Activated CD4-positive, alpha-beta T cell treated with anti-CD3 and anti-CD28 coated beads, Interleukin-2, amount 10 ng/mL, durations not matched to agents 24 days and 14 days (primary cell): ENCODE results near the gene ASPSCR1. TPM values are rescaled to one million over a fixed set of nuclear protein-coding genes. Genes with fewer than 3 reads are reported as not detected.

Experiments used
- DNase-seq: peaks from one replicate; pipeline ENCODE4 v3.0.0; 2022
- H3K27ac Mint-ChIP-seq: one replicate; pipeline ENCODE4 v1.8.0; 2022; ENCODE audit warnings: mild to moderate bottlenecking, mixed read lengths
- H3K27me3 Mint-ChIP-seq: one replicate; pipeline ENCODE4 v1.8.0; 2022; ENCODE audit warnings: mixed read lengths
- H3K36me3 Mint-ChIP-seq: one replicate; pipeline ENCODE4 v1.8.0; 2022; ENCODE audit warnings: low read depth, mild to moderate bottlenecking, mixed read lengths
- H3K4me1 Mint-ChIP-seq: one replicate; pipeline ENCODE4 v1.8.0; 2021; ENCODE audit warnings: mixed read lengths
- H3K4me3 Mint-ChIP-seq: one replicate; pipeline ENCODE4 v1.8.0; 2022; ENCODE audit warnings: mild to moderate bottlenecking, moderate library complexity, mixed read lengths
- H3K9me3 Mint-ChIP-seq: one replicate; pipeline ENCODE4 v1.8.0; 2021; ENCODE audit warnings: mixed read lengths
- intact Hi-C: fragments of 100-400 bp; cut with micrococcal nuclease; formaldehyde crosslinking; loops from one replicate; pipeline ENCODE4 v1.15.1; 2023
- total RNA-seq: library from RNA; stranded (reverse); gene quantifications from 2 replicates; pipeline ENCODE4 v1.2.3, GENCODE V29; 2022

The ASPSCR1 gene
- total RNA-seq, 1 donor from 2014 or later, result 35.1 TPM

- Mint-ChIP-seq H3K27me3 (no peaks in the 10 kb centered on the region), H3K4me3 (no peak overlapping the region), H3K27ac (no peak overlapping the region), H3K9me3 (no peaks in the 10 kb centered on the region), H3K4me1 (no peaks in the 10 kb centered on the region), H3K36me3 (no peaks in the 10 kb centered on the region)
- DNase-seq, result no peak
- intact Hi-C loops, result no loop called here
These were observed 33.4 kb downstream of the ASPSCR1 start for GRCh38 chr17:82010575-82011525.

DNA sequence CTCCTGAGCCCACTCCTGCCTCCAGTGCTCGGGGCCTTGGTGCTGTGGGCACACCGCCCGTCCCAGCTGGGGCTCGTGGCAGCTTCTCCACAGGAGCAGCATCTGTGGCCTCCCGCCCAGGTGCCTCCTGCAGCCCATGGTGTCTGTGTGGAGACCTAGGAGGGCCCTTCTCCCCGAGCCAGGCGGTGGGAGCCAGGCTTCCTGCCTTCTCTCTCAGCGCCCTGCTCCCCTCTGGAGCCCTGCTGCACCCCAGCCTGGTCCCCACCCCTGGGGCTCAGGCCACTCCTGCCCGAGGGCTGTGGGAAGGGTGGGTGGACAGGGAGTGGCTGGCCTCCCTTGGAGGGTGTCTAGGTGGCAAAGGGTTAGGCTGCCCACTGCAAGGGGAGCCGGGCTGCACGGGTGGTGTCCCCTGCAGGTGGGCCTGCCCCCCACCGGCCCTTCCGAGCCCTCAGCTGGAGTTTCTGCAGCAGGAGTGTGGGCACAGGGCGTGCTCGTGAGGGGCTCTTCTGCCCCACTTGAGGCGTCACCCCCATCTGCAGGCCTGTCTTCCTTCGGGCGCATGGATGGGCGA, 34.3 kb downstream of the ASPSCR1 start:
- no peaks in the 10 kb centered on the region for H3K4me1 Mint-ChIP-seq
- H3K4me3 Mint-ChIP-seq, result no peak overlapping the region
- intact Hi-C loops, result no loop called here
- H3K36me3 Mint-ChIP-seq, result no peaks in the 10 kb centered on the region
- no peak overlapping the region for H3K27ac Mint-ChIP-seq
- no peaks in the 10 kb centered on the region for H3K27me3 Mint-ChIP-seq
- no peaks in the 10 kb centered on the region for H3K9me3 Mint-ChIP-seq
- DNase-seq, result no peak

- intact Hi-C loops, result no loop called here
- Mint-ChIP-seq H3K4me1 (no peaks in the 10 kb centered on the region), H3K9me3 (no peaks in the 10 kb centered on the region), H3K27me3 (no peaks in the 10 kb centered on the region), H3K36me3 (no peaks in the 10 kb centered on the region), H3K4me3 (no peak overlapping the region), H3K27ac (no peak overlapping the region)
- no peak for DNase-seq
These were observed 34.8 kb downstream of the ASPSCR1 start for GRCh38 chr17:82012261-82012639.

DNA sequence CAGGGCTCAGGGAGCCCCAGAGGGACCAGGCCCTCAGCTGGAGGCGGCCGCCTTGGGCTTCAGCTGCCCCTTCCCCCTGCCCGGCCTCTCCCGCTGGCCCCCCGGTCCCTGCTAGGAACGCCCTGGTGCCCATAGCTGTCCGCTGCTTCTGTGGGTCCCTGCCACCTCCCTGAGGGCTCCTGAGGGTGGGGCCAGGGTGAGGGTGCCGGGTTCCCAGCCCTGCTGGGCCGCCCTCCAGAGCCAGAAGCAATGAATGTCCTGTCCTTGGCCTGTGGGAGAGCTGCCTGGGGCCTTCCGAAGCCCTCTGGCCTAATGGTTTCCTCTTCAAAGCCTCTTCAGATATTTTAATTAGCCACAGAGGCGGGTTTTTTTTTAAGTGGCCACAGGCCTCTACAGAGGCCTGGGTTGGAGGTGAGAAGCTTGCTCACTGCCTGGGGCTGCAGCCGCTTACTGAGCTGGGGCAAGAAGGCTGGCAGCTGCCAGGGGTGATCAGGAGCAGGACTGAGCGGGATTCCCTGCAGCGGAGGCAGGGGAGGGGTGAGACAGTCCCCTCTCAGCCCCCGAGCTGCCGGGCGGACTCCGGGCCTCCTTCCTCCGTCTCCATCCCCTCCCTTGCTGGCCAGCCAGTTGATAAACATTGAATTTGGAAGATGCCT, 35.3 kb downstream of the ASPSCR1 start:
- Mint-ChIP-seq H3K9me3 (no peaks in the 10 kb centered on the region), H3K4me1 (no peaks in the 10 kb centered on the region), H3K27me3 (no peaks in the 10 kb centered on the region), H3K27ac (no peak overlapping the region), H3K4me3 (no peak overlapping the region), H3K36me3 (no peaks in the 10 kb centered on the region)
- intact Hi-C loops, result no loop called here
- no peak for DNase-seq

DNA sequence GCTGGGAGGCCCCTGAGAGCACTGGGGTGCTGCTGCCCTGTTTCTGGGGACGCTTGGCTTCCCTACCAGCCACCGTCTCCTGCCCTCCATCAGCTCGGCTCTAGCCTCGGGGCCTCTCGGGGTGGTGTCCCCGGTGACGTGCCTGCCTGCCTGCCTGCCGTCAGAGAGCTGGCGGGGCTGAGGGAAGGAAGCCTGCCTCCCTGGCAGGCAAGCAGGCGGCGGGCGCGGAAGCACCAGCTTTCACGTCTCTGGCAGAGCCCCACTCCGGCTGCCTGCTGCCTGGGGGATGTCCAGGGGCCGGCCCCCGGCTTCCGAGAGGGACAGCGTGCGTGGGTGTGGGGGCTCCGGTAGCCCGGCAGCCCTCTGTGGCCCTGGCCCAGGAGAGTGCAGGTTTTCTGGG, 35.9 kb downstream of the ASPSCR1 start:
- no peak overlapping the region for H3K27ac Mint-ChIP-seq
- H3K4me3 Mint-ChIP-seq, result no peak overlapping the region
- intact Hi-C loops, result no loop called here
- peaks cover under 1% of the 10 kb centered on the region for H3K36me3 Mint-ChIP-seq
- H3K27me3 Mint-ChIP-seq, result no peaks in the 10 kb centered on the region
- no peaks in the 10 kb centered on the region for H3K4me1 Mint-ChIP-seq
- H3K9me3 Mint-ChIP-seq, result no peaks in the 10 kb centered on the region
- DNase-seq, result no peak

GRCh38 chr17:82013772-82014321, 36.4 kb downstream of the ASPSCR1 start:
- intact Hi-C loops, result no loop called here
- H3K36me3 Mint-ChIP-seq, result peaks cover 2% of the 10 kb centered on the region
- no peaks in the 10 kb centered on the region for H3K4me1 Mint-ChIP-seq
- H3K27ac Mint-ChIP-seq, result no peak overlapping the region
- no peaks in the 10 kb centered on the region for H3K9me3 Mint-ChIP-seq
- H3K27me3 Mint-ChIP-seq, result no peaks in the 10 kb centered on the region
- H3K4me3 Mint-ChIP-seq, result no peak overlapping the region
- DNase-seq, result no peak

DNA sequence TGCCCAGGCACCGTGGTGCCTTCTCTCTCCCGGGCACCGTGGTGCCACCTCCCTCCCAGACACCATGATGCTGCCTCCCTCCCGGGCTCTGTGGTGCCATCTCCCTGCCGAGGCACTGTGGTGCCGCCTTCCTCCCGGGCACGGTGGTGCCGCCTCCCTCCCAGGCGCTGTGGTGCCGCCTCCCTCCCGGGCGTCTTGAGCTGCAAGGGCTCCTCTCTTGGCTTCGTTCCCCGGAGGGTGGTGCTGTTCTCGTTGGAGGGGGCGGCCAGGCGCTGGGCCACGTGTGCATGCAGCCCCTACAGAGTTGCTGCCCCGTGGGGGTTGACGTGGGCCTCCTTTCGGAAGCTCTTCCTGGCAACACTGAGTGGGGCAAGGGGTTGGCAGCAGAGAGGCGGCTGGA, 37.0 kb downstream of the ASPSCR1 start:
- H3K36me3 Mint-ChIP-seq, result peaks cover 4% of the 10 kb centered on the region
- intact Hi-C loops, result no loop called here
- no peak overlapping the region for H3K4me3 Mint-ChIP-seq

DNA sequence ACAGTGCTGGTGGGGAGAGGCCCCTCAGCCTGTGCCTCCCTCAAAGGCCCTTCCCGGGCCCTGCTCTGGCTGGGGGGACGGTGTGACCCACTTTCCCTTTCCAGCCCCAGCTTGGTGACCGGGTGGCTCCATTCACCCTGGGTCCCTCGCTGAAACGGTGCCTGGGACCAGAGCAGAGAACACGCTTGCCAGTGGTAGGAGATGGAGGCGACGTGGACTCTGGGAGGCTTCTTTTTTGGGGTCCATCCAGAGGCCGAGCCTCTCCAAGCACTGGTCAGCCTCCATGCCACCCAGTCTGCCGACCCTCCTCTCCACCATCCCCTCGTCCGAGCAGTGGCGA, 37.5 kb downstream of the ASPSCR1 start:
- no peaks in the 10 kb centered on the region for H3K27me3 Mint-ChIP-seq
- no peak overlapping the region for H3K27ac Mint-ChIP-seq
- H3K4me3 Mint-ChIP-seq, result no peak overlapping the region
- no peaks in the 10 kb centered on the region for H3K9me3 Mint-ChIP-seq
- intact Hi-C loops, result no loop called here
- no peaks in the 10 kb centered on the region for H3K4me1 Mint-ChIP-seq
- DNase-seq, result no peak
- peaks cover 4% of the 10 kb centered on the region for H3K36me3 Mint-ChIP-seq

More for the DNA sequence above, 37.0 kb downstream of the ASPSCR1 start:
- no peaks in the 10 kb centered on the region for H3K4me1 Mint-ChIP-seq
- no peaks in the 10 kb centered on the region for H3K9me3 Mint-ChIP-seq
- DNase-seq, result no peak
- H3K27ac Mint-ChIP-seq, result no peak overlapping the region
- no peaks in the 10 kb centered on the region for H3K27me3 Mint-ChIP-seq

DNA sequence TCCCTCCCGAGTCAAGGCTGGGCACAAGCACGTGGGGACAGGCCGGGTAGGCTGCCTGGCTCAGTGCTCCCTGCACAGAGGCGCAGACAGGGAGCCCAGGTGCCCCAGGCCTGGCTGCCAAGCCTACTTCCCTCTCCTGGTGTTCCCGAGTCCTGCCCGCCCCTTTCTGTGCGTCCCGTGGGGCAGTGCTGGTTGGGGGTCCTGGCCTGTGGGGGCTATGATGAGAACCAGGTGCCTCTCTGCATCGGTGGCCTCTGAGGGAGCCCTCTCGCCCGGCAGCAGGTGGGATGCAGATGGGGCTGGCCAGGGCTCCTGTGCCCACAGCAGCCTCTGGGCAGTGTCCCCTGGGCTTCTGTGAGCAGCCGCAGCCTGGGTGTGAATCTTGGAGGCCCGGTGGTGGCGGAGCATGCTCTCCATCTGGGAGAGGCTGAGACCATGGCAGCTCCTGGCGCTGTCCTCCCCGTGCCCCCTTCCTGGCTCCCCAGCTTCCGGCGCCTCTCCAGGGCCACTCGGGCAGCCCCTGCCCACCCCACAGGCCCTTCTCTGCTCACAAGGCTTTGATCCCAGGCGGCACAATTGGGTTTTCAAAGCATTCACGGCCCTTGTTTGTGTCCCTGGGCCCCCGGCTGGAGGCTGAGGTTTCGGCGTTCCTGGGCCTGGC, 38.0 kb downstream of the ASPSCR1 start:
- Mint-ChIP-seq H3K27me3 (no peaks in the 10 kb centered on the region), H3K9me3 (no peaks in the 10 kb centered on the region)

GRCh38 chr17:82016061-82016874, 38.8 kb downstream of the ASPSCR1 start:
- DNase-seq, result no peak
- Mint-ChIP-seq H3K4me3 (no peak overlapping the region), H3K9me3 (no peaks in the 10 kb centered on the region), H3K36me3 (peaks cover 6% of the 10 kb centered on the region), H3K27me3 (no peaks in the 10 kb centered on the region), H3K4me1 (peaks cover 6% of the 10 kb centered on the region), H3K27ac (no peak overlapping the region)
- intact Hi-C loops, result no loop called here

More for the DNA sequence above, 38.0 kb downstream of the ASPSCR1 start:
- no peak overlapping the region for H3K27ac Mint-ChIP-seq
- H3K36me3 Mint-ChIP-seq, result peaks cover 4% of the 10 kb centered on the region
- H3K4me3 Mint-ChIP-seq, result no peak overlapping the region
- intact Hi-C loops, result no loop called here
- peaks cover 3% of the 10 kb centered on the region for H3K4me1 Mint-ChIP-seq
- no peak for DNase-seq

GRCh38 chr17:82016875-82017459, 39.5 kb downstream of the ASPSCR1 start:
- DNase-seq, result no peak
- Mint-ChIP-seq H3K27ac (no peak overlapping the region), H3K4me3 (no peak overlapping the region), H3K36me3 (peaks cover 6% of the 10 kb centered on the region), H3K27me3 (no peaks in the 10 kb centered on the region), H3K4me1 (peaks cover 13% of the 10 kb centered on the region), H3K9me3 (no peaks in the 10 kb centered on the region)
- intact Hi-C loops, result no loop called here

GRCh38 chr17:82017612-82018151, 40.3 kb downstream of the ASPSCR1 start:
- intact Hi-C loops, result no loop called here
- no peaks in the 10 kb centered on the region for H3K9me3 Mint-ChIP-seq
- peaks cover 6% of the 10 kb centered on the region for H3K36me3 Mint-ChIP-seq
- H3K27ac Mint-ChIP-seq, result no peak overlapping the region
- H3K4me1 Mint-ChIP-seq, result peaks cover 13% of the 10 kb centered on the region
- H3K4me3 Mint-ChIP-seq, result no peak overlapping the region
- no peak for DNase-seq
- H3K27me3 Mint-ChIP-seq, result no peaks in the 10 kb centered on the region
